Subcutaneous adipose tissue (tissue), 4 donors: ENCODE measurements around the gene SLC4A8. TPM values are rescaled to one million over a fixed set of nuclear protein-coding genes. Genes with fewer than 3 reads are reported as not detected.

Source experiments
- total RNA-seq, 4 donors: library from RNA; depleted of rRNA; stranded (reverse); fragments of >200 nt; gene quantifications; one replicate each; pipeline ENCODE4 v1.1.0, GENCODE V29; 2016
- TF ChIP-seq, protein P1 (sequence below): fragments of 450-650 bp; IDR thresholded peaks from one replicate; pipeline ENCODE4 v1.5.1; 2016; ENCODE audit warnings: low read depth, mild to moderate bottlenecking, control low read depth, antibody characterized with exemption, moderate library complexity

Gene SLC4A8
- total RNA-seq, 4 donors from 2014 or later = 0.49 to 5.6 (median 1.7) TPM

DNA sequence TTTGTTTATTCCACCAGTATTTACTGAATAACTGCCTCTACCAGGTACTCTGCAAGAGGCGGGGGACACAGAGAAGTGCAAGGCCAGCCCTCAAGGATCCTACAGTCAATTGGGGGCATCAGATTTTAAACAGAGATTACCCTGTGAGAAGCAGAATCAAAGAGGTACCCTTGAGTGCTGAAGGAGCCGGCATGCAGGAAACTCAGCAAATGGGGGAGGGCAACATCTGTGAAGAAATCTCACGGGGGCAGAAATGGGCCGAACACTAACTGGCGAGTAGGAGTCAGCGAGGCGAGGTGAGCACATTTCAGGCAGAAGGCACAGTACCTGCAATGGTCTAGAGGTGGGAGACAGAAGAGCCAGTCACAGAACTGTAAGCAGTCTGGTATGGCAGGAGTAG is 42.5 kb upstream of the SLC4A8 start:
- TF ChIP-seq, protein P1, sequence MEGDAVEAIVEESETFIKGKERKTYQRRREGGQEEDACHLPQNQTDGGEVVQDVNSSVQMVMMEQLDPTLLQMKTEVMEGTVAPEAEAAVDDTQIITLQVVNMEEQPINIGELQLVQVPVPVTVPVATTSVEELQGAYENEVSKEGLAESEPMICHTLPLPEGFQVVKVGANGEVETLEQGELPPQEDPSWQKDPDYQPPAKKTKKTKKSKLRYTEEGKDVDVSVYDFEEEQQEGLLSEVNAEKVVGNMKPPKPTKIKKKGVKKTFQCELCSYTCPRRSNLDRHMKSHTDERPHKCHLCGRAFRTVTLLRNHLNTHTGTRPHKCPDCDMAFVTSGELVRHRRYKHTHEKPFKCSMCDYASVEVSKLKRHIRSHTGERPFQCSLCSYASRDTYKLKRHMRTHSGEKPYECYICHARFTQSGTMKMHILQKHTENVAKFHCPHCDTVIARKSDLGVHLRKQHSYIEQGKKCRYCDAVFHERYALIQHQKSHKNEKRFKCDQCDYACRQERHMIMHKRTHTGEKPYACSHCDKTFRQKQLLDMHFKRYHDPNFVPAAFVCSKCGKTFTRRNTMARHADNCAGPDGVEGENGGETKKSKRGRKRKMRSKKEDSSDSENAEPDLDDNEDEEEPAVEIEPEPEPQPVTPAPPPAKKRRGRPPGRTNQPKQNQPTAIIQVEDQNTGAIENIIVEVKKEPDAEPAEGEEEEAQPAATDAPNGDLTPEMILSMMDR = no peak

DNA sequence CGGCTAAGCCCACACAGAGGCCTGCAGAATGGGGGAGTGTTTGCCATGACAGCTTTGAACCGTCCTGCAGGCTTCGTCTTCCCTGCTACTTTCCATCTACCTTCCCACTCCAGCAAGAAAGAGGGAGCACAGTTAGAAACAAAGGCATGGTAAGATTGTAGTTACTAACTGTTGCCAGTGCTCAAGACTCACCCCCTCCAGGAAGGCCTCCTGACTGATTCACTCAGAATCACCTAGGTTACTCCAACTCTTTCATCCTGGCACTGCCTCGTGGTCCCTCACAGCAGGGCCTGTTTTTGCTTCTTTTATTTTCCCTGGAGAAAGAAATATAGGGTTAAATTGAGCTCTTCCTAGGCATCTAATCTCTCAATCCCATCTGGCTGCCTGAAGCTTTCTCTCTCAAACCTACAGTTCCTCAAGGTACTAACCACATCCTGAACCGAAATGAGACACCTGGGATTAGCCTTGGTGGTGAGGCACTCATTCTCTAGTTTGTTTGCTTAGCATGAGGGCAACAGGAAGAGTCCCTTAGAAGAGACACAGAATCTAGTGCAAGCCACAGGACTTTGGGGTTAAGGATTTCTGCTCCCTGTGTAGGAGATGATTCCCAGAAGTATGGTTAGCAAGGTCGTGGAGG is 41.2 kb upstream of the SLC4A8 start:
- TF ChIP-seq, protein P1 = no peak

DNA sequence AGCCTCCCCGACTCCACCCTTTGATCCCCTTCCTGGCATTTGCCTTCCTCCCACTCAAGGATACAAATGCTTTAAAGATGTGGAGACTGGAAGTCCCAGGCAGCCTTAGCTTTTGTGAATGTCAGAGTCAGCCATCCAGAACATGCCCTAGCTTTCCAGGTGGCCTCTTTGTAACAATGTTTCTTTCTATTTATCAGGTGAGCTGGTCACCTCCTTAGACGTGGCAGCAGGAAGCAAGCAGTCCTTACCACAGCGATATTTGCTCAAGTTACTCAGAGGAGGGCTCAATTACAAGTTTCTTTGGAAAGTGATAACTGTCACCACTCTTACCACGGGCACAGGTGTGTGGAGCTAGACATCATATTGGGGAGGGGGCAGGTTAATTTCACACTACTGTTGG is 38.3 kb upstream of the SLC4A8 start:
- TF ChIP-seq, protein P1 = no peak

DNA sequence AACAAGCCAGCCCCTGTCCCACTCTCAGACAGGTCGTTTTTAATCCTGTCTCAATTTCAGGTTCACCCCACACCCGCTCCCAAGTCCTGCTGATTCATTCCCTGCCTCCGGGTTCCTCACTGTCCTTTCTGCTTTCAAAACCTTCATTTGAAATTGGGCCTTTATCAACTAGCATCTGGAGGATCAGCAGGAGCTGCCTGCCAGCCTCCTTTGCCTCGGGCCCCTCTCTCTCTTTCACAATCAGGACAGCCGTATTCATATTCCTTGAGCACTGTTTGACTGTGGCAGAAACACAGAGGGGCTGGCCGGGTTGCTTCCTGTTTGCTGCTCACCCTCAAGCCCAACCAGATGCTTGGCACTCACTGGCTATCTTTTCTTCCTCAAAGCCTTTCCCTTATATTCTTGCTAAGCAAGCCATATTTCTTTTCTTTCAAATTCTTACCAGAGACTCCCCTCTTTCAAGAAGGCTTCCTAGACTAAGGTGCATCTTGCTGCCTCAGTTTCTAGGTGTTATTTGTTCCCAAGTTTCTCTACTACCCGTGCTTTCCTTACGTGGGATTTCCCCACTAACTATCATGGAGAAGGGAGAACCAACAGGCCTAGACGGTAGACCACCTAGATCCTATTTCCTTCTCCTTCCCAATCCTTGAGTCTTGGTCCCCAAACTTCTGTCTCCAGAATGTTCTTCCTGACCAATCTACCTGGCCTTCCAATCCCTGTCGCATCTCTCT is 36.4 kb upstream of the SLC4A8 start:
- TF ChIP-seq, protein P1 = no peak

DNA sequence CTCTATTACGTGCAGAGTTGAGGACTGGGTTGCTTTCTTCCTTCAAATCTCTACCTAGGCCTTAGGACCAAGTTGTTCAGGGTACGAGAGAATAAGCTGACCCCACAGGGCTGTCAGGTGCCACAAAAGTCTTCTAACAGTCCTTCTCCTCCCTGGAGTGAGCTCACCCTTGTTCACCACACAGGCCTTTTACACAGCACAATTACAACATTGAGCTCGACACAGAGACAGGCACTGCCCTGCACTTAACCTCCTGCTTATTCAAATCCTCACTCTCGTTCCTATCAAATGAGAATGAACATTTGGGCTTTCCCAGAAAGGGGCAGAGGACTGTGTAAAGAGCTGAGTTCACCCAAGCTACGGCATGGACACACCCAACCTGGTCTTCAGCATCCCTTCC is 35.8 kb upstream of the SLC4A8 start:
- TF ChIP-seq, protein P1 = no peak

DNA sequence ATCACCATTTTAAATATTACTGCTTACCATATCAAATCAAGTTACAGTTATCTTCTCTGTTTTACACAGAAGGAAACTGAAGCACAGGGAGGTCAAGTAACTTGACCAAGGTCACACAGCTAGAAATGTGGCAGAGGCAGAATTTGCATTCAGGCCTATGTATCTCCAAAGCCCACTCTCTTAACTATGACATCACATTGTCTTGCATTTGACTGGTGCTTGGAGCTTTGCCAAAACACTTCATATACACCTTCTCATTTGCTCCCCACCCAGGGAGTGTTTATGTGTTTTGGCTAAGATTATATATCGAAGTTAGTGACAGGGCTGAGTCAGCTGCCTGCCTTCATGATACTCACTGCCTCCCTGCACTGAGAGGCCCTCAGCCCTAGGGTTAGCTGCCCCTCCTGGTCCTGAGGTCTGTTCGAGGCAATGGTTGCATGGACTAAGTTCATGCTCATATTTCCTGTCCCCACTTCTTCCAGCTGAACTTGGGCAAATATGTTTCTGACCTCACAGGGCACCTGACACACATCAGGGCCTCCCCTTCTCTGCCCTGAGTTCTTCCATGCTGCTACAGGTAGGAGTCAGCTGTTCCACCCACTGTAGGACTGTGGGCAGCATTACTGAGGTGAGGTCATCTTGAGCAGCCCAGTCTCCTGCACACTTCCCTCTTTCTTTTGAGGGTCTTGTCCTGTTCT is 35.2 kb upstream of the SLC4A8 start:
- TF ChIP-seq, protein P1 = no peak

DNA sequence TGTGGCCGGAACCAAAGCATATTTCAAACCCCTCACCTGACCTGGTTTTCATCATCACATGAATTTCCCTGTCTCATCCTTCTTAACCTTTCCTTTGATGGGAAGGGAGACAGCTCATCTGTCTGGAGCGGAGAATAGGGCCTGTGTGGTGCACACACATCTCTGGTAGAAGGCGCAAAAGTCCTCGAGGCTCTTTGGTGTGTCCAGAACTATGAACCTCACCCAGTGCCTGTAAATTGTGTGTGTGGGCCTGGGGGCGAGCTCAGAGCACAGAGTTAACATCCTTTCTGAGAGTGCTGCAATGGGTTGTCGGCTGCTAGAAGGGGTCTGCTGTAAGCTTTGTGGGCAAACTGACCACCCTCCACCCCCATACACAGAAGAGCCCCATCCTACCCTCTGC is 34.2 kb upstream of the SLC4A8 start:
- TF ChIP-seq, protein P1 = no peak
